GM18909 (cell line): ENCODE data around the gene TIGD1.
"Not testable (repeated sequence)": the region's sequence is repeated elsewhere in the genome, so short reads cannot be mapped to it uniquely, and the experiment has no call there.

ENCODE experiments used
- ATAC-seq: cut with Tn5 transposase; IDR thresholded peaks from one replicate; pipeline ENCODE4 v1.9.1; 2021; ENCODE audit warnings: mild to moderate bottlenecking; ENCODE audit not compliant: unreplicated experiment, poor library complexity

The TIGD1 gene

DNA sequence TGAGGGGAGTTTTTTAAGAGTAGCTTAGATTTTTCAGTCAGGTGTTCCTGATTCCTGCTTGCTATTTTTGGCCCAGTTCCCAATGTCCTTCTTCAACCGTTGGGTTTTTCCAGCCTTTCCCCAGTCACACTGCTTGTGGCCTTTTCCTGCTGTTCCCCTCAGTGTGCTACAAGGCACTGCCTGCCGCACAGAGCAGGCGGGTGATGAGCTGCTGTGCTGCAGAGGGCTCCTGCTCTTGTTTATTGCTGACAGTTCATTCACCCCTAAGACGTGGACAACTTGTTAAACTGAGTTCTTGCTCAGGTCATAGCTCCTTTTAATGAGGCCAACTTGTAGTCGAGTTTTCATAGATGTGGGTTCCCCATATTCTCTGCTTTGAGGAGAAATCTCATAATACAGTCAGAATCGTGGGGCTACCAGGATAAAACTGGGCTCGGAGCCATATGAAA, 20.7 kb upstream of the TIGD1 start:
- ATAC-seq: no peak

DNA sequence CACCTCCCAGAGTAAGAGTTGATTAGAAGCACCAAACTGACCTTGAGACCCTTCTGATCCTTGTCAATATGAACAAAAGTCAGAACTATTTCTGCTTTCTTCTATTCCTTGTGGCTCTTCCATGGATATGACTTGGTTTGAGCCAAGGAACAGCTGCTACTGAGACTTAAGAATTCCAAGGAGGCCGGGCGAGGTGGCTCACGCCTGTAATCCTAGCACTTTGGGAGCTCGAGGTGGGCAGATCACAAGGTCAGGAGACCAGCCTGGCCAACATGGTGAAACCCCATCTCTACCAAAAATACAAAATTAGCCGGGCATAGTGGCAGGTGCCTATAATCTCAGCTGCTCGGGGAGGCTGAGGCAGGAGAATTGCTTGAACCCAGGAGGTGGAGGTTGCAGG, 20.1 kb upstream of the TIGD1 start:
- ATAC-seq: not testable (repeated sequence)

DNA sequence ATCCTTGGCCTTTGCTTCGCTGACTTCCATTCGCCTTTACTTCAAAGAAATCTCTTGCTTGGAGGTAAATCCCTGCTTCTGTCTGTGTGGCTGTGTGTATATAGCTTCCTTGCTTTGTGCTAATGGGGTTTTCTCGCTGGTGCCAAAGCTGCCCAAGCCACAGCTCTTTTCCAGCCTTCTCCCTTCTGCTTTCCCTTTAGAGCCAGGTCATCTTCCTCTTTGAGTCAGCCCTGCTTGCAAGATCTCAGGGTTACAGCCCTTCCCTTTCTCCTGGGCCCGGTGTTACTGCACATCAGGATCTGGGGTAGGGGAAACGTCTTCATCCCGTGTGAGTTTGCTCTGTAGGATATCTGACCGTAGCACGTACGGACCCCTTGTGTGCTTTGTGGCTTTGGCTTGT, 19.2 kb upstream of the TIGD1 start:
- no peak for ATAC-seq

DNA sequence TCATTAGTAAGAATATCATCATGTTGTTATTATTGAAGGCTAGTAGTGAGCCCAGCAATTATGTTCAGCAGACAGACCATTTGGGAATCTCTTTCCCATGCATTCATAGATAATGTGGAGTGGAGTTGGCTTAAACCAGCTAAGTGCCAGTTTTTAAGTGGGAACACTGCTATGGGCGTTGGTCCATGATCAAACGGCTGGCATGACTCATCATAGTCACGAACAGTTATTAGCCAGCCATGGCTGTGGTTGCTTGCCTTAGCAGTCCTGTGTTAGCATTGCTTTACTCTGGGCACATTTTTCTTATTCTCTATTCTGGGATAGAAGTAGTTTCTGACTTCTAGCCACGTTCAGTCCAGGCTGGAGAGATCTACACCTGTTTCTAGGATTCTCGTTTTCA, 17.8 kb upstream of the TIGD1 start:
- ATAC-seq: no peak

DNA sequence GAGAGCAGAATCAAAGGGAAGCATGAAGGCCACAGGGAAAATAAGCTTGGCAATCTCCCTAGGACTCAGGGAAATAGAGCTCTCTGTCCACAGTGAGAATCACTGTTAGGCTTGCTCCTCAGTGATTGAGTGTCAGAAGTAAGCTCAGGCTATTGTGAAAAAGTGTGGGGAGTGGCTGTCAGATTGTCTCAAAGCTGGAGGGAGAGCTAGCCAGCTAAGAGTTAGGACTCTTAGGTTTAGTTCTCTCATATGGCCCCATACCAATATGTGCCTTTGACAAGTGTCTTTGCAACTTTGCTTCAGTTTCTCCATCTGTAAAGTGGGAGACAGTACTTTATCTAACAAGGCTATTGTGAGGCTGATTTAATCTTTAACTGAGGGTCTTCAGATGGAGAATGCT, 17.4 kb upstream of the TIGD1 start:
- no peak for ATAC-seq

DNA sequence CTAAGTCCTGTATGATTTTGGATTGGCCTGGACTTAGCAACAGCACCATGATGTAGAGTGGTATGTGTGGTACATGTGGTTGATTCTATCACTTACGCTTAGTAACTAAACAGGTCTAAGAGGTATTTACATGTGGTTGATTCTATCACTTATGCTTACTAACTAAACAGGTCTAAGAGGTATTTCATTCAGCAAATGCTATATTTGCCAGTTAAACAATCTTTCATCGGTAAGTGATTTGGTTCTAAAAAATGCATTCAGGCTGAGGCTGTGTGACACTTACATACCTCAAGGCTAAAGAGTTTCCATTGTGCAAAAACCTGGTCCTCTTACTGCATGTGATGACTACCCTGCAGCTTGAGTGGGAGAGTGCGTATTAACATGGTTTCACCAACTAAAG, 13.2 kb upstream of the TIGD1 start:
- no peak for ATAC-seq

DNA sequence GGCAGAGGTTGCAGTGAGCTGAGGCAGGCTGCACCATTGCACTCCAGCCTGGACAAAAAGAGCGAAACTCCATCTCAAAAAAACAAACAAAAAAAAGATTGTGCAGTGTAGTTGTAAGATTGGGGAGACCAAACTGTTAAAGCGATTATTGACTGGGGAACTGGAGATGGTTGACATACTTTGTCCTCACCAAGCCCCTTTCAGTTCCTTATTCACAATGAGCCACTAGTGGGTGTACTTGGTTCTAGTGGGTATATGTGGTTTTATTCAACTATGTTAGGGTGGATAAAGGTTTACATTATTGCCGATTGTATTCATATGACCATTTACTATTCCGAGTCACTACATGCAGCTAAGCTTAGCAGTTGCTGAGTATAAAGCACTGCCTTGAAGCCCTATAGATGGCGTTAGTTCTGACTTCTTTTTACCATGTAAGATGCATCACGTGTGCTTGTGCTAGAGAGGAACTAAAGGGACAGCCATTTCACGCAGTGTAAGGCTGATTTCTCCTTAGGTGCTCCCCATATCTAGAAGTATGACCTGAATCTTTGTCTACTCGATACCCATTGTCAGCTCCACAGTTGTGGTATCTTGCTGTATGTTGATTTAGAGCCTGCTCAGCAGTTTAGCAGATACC, 12.3 kb upstream of the TIGD1 start:
- no peak for ATAC-seq

DNA sequence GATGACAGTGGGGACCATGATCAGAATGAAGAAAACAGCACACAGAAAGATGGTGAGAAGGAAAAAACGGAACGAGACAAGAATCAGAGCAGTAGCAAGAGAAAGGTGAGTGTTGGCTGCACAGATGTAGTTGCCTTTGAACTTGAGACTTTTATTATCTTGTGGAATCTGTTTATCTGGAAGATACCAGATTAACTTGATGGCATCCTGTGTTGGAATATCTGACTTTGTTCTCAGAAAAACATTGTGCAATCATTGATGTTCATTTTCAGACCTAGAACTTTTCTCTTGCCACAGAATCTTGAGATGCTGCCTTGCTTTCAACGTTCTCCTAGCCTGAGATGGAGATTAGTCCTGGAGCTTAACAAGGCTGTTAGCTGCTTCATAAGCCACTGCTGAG, 6.1 kb upstream of the TIGD1 start:
- ATAC-seq: no peak

DNA sequence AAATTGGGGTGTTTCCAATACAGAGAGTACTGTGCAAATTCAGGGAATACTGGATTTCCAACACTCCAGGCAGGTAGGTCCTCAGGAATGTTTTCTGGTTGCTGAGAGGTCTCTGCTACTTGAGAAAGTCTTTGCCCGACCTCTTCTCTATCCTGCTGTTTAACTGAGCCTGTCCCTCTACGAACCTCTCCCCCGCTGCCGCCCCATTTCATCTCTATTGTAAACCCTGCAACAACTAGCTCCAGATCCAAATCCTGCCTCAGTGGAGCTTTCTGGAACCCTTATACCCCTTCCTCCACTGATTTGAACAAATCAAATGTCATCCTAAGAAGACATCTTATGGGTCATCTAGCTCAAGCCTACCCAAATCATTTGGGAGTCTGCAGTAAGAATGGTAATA, 1.4 kb upstream of the TIGD1 start:
- ATAC-seq: no peak

DNA sequence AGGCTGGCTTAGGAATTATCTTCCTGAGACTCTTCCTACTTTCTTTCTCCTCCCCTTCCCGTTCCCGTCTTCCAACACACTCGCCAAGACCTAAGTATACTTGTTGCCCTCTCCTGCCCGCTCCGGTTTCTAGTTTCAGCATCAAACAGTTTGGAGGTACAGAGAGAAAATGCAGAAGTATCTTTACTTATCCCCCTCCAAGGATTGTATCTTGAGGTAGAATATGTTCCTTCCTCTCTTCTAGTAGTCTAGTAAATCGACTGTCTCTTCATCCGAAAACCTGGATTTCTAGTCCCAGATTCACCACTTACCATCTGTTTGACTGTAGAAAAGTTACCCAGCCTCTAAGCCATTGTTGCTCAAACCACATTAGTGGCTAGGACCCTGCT, 887 bp upstream of the TIGD1 start:
- ATAC-seq: no peak

DNA sequence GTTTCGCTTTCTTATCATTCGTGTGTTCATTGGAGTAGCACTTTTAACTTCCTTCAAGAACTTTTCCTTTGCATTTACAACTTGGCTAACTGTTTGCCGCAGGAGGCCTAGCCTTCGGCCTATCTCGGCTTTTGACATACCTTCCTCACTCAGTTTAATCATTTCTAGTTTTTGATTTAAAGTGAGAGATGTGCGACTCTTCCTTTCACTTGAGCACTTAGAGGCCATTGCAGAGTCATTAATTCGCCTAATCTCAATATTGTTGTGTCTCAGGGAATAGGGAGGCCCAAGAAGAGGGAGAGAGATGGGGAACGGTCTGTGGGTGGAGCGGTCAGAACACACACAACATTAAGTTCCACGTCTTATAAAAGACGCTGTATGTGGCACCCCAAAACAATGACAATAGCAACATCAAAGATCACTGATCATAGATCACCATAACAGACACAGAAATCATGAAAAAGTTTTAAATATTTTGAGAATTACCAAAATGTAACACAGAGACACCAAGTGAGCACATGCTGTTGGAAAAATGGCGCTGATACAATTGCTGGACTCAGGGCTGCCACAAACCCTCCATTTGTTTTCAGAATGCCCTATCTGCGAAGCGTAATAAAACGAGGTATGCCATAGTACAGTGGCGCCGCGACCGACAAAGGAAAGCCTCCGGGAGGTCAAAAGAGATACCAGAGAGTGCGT, 553 bp downstream of the TIGD1 start:
- no peak for ATAC-seq

DNA sequence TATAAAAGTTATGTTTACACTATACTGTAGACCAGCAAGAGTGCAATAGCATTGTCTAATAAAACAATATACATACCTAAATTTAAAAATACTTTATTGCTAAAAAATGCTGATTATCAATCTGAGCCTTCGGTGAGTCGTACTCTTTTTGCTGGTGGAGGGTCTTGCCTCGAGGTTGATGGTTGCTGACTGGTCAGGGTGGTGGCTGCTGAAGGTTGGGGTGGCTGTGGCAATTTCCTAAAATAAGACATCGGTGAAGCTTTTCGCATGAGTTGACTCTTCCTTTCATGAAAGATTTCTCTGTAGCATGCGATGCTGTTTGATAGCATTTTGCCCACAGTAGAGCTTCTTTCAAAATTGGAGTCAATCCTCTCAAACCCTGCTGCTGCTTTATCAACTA, 2.4 kb downstream of the TIGD1 start:
- ATAC-seq: no peak

DNA sequence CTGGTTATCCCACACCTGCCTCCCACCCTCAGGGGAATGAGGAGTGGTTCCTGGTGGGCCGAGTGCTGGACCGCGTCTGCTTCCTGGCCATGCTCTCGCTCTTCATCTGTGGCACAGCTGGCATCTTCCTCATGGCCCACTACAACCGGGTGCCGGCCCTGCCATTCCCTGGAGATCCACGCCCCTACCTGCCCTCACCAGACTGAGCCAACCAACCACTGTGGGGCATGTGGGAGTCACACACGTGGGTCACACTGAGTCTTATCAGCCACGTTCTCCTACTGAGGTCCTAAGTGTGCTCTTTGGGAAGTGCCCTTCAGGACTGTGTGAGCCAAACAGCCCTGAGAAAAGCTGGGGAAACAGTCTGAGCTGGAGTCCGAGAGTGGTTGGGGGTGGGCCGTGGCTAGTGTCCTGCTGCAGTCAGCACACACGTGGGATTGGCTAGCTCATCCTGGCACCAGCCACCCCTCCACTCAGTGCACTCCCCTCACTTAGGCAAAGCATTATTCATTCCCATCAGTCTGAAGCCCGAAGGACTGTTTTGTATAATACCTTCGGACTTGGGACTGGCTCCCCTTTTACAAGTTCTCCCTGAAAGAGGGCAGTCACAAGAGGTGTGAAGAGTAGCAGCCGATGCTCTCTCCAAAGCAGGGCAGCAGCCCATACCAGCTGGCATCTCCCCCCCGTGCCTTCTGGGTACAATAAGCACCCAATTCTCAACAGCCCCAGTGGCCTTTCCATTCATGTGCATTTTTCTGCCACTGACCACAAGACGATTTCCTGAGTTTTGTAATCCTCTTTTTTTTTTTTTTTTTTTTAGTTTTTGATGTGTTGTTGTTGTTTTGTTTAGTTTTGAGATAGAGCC, 4.6 kb downstream of the TIGD1 start:
- ATAC-seq: no peak

DNA sequence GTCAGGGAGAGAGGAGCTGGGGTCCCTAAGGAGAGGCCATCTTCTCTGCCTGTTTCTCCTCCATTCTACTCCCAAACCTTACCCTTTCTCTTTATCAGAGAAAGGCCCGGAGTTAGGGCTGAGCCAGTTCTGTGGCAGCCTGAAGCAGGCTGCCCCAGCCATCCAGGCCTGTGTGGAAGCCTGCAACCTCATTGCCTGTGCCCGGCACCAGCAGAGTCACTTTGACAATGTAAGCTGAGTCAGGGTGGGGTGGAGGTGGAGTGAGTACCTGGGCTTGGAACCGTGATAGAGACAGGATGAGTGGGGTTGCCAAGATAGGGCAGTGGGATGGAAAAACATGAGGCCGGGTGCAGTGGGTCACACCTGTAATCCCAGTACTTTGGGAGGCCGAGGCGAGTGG, 5.7 kb downstream of the TIGD1 start:
- no peak for ATAC-seq

DNA sequence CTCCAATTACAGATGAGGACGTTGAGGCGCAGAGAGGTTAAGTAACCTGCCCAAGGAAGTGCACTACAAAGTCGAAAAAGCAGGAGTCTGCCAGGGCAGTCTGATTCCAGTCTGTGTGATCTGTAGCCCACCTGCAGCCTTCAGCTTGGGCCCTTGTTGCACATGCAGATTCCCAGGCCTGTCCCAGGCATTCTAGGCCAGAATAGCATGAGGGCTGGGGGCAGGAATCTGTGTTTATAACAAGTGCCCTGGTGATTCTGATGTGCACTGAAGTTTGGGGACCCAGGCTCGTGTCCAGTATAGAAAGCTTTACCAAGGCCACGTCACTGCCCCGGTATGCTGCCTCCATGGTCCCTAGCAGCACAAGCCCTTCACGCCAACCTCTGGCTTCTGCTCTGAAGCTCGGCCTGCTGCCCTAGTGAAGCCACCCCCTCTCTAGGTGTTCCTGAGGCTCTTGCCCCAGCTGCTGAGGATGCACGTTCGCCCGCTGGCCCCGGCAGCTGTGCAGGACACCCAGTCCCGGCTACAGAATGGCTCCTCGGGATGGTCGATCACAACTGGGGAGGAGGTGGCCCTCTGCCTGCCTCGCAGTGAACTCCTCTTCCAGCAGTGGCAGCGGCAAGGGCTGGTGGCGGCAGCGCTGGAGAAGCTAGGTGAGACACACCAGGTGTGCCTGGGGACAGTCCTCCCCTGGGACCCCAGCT, 6.3 kb downstream of the TIGD1 start:
- no peak for ATAC-seq

DNA sequence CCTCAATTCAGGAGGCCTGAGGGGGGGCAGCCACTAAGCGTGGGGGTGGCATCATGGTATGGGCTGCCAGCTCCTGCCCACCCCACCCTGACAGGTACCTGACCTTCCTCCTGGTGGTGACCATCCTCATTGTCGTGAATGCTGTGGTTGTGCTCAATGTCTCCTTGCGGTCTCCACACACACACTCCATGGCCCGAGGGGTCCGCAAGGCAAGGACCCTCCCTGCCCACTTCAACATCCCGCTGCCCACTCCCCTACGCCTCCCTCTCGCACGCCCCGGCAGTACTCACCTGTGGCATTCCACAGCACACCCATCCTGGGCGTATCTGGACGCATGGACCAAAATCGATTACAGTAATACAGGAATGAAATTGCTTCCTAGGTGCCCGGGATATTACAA, 6.9 kb downstream of the TIGD1 start:
- ATAC-seq: no peak

DNA sequence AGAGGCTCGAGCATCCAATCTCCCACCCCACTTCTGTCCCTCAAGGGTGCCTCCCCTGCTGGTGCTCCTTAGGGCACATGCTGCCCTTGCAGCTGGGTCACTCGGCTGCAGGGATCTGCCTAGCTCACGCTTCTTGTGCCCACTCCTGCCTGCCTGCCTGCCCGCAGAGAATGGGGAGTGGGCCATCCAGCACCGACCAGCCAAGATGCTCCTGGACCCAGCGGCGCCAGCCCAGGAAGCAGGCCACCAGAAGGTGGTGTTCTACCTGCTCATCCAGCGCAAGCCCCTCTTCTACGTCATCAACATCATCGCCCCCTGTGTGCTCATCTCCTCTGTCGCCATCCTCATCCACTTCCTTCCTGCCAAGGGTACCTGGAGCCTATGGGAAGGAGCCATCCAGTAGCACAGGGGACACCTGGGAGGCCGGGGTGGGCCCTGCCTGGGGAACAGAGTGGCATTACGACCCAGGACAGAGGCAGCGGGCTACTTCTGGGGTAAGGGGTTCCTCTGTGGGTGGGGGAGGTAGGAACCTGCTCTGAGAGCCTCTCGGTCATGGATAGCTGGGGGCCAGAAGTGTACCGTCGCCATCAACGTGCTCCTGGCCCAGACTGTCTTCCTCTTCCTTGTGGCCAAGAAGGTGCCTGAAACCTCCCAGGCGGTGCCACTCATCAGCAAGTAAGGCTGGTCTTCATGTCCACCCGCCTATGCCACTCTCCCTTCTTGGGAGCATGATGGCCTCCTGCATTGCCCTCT, 7.5 kb downstream of the TIGD1 start:
- ATAC-seq: no peak

DNA sequence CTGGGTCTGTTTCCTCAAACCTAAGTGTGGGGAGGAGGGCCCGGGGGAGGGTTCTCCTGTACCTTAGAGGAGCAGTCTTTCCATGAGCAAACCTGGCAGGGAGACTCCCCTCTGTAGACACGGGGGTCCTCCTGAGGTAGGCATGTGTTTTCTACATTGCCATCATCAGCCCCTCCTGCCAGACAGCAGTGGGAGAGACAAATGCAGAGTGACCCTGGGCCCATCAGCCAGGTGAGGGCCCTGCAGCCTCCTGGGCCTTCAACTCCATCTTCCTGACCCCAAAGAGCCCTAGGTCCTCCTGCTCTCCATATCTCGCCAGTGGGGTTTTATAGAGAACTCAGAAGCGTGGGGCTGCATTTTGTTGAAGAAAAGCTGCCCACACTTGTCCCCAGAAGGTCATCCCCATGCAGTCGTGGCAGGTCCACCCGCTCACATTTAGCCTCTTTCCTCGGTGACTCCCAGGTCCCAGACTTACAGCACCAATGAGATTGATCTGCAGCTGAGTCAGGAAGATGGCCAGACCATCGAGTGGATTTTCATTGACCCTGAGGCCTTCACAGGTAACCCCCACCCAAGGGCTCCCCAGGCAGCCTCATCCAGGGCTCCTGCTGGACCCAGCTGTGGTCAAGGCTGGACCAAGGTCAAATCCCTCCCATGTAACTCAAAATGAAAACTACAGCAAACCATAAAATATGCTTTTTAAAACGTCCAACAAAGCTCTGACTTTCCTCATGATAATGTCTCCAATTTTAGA, 8.2 kb downstream of the TIGD1 start:
- ATAC-seq: no peak

DNA sequence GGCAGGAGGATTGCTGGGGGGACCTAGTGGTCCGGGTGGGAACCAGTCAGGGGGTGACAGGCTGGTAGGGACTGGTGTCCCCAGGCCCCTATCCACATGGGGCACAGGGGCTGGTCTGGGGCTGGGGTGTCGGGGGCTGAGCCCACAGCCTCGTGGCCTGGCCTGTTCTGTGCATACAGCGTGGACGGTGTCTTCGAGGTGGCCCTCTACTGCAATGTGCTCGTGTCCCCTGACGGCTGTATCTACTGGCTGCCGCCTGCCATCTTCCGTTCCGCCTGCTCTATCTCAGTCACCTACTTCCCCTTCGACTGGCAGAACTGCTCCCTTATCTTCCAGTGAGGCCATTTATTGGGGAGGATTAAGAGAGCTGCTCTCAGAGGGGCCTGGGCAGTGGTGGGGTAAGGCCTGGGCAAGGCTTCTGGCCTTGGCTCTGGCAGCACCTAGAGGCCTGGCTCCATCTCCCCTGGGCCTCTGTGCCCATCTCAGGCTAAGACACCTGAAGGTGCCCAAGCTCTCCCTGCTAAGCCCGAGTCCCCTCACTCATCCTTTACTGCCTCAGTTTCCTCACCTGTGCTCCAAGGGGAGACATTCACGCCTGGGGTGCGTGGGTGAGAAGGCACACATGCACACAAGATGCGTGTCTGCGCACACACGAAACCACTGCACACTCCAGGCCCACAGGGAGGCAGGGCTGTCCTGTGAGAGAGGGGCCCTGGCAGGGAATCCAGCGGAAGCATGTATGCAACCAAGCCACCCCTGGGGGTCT, 9.0 kb downstream of the TIGD1 start:
- ATAC-seq: no peak
